Endothelial cell (in vitro differentiated cells): ENCODE results near the gene OR14A2. TPM values are rescaled to one million over a fixed set of nuclear protein-coding genes. Genes with fewer than 3 reads are reported as not detected.
"Not testable (repeated sequence)": the region's sequence is repeated elsewhere in the genome, so short reads cannot be mapped to it uniquely, and the experiment has no call there.

Experiments used
- DNase-seq: peaks from one replicate; pipeline ENCODE4 v3.0.0; 2021; ENCODE audit warnings: low spot score
- H3K27ac Mint-ChIP-seq: one replicate; pipeline ENCODE4 v1.8.0; 2021; ENCODE audit warnings: mixed read lengths, inconsistent platforms; ENCODE audit not compliant: unreplicated experiment
- H3K27me3 Mint-ChIP-seq: one replicate; pipeline ENCODE4 v1.8.0; 2021; ENCODE audit warnings: mild to moderate bottlenecking, moderate library complexity, mixed read lengths, inconsistent platforms; ENCODE audit not compliant: unreplicated experiment
- H3K36me3 Mint-ChIP-seq: one replicate; pipeline ENCODE4 v1.8.0; 2021; ENCODE audit warnings: mild to moderate bottlenecking, low read depth, mixed read lengths, inconsistent platforms; ENCODE audit not compliant: unreplicated experiment
- H3K4me1 Mint-ChIP-seq: one replicate; pipeline ENCODE4 v1.8.0; 2021; ENCODE audit warnings: mild to moderate bottlenecking, mixed read lengths, inconsistent platforms; ENCODE audit not compliant: unreplicated experiment
- H3K4me3 Mint-ChIP-seq: one replicate; pipeline ENCODE4 v1.8.0; 2021; ENCODE audit warnings: mild to moderate bottlenecking, mixed read lengths, inconsistent platforms; ENCODE audit not compliant: unreplicated experiment
- H3K9me3 Mint-ChIP-seq: one replicate; pipeline ENCODE4 v1.8.0; 2021; ENCODE audit warnings: mixed read lengths, inconsistent platforms; ENCODE audit not compliant: unreplicated experiment
- CTCF ChIP-seq: fragments of 200-600 bp; sonication (generic); IDR thresholded peaks from one replicate; pipeline ENCODE4 v1.5.0; 2021; ENCODE audit warnings: antibody characterized with exemption; ENCODE audit not compliant: unreplicated experiment
- long read RNA-seq: library from polyadenylated mRNA; unstranded; transcript quantifications from one replicate; pipeline ENCODE4 v2.0.0, GENCODE V29; 2020; ENCODE audit not compliant: unreplicated experiment
- total RNA-seq: library from RNA; stranded (reverse); fragmentation: NEBNext Ultra II Directional; extraction: Animal tissue kit (Norgen Biotek cat#: 25700); gene quantifications from one replicate; pipeline ENCODE4 v1.2.1, GENCODE V29; 2021; ENCODE audit not compliant: unreplicated experiment

Gene OR14A2
- total RNA-seq = not detected
- long read RNA-seq = 0 reads

GRCh38 chr1:247748041-247748440, at the start of gene OR14A2:
OR14A2 (minus strand) TSS chr1:247748141.
- no peak within 1 kb of the TSS for H3K27ac Mint-ChIP-seq

DNA sequence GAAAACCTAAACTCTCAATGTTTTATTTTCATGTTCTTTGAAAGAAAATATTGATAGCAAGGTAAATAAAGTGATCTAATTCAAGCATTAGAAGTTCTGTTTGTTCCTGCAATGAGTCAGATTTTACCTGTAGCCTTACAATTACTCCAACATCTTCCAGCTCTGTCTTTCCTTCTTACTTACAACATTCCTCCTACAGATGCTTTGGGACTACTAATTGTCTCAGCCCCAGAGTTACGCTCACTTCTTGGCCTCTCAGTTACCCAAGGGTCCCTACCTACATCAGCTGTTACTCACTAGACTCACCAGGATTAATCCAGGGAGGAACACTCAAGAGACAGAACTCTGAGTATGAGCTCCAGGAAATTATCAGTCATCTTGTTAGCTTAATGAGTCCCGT, 49.6 kb upstream of the OR14A2 start:
- Mint-ChIP-seq H3K36me3 (no peaks in the 10 kb centered on the region), H3K9me3 (no peaks in the 10 kb centered on the region), H3K27me3 (peaks cover 3% of the 10 kb centered on the region), H3K27ac (no peak overlapping the region), H3K4me3 (no peak overlapping the region), H3K4me1 (no peaks in the 10 kb centered on the region)
- TF ChIP-seq CTCF = no peak
- DNase-seq = no peak

More at GRCh38 chr1:247748041-247748440, at the start of gene OR14A2:
- H3K36me3 Mint-ChIP-seq = no peaks in the 10 kb centered on the region
- H3K4me3 Mint-ChIP-seq = no peak within 1 kb of the TSS
- no peaks in the 10 kb centered on the region for H3K4me1 Mint-ChIP-seq
- H3K27me3 Mint-ChIP-seq = no peaks in the 10 kb centered on the region
- no peak for DNase-seq
- no peaks in the 10 kb centered on the region for H3K9me3 Mint-ChIP-seq
- no peak for TF ChIP-seq CTCF

- TF ChIP-seq CTCF = no peak
- H3K27me3 Mint-ChIP-seq = no peaks in the 10 kb centered on the region
These were observed 21.7 kb upstream of the OR14A2 start for GRCh38 chr1:247769603-247770002.

GRCh38 chr1:247760456-247760855, 12.5 kb upstream of the OR14A2 start, which contains the start of gene OR1C1:
OR1C1 (minus strand) TSS chr1:247760556; CDS start chr1:247758406, 2,150 bp downstream.
- no peak within 1 kb of the TSS for H3K27ac Mint-ChIP-seq
- DNase-seq = no peak
- no peaks in the 10 kb centered on the region for H3K27me3 Mint-ChIP-seq
- no peak within 1 kb of the TSS for H3K4me3 Mint-ChIP-seq
- H3K36me3 Mint-ChIP-seq = no peaks in the 10 kb centered on the region
- no peaks in the 10 kb centered on the region for H3K4me1 Mint-ChIP-seq
- peaks cover 6% of the 10 kb centered on the region for H3K9me3 Mint-ChIP-seq
- no peak for TF ChIP-seq CTCF

More at GRCh38 chr1:247769603-247770002, 21.7 kb upstream of the OR14A2 start:
- H3K36me3 Mint-ChIP-seq = no peaks in the 10 kb centered on the region
- no peak for DNase-seq
- no peaks in the 10 kb centered on the region for H3K9me3 Mint-ChIP-seq
- no peaks in the 10 kb centered on the region for H3K4me1 Mint-ChIP-seq
- no peak overlapping the region for H3K4me3 Mint-ChIP-seq
- no peak overlapping the region for H3K27ac Mint-ChIP-seq

DNA sequence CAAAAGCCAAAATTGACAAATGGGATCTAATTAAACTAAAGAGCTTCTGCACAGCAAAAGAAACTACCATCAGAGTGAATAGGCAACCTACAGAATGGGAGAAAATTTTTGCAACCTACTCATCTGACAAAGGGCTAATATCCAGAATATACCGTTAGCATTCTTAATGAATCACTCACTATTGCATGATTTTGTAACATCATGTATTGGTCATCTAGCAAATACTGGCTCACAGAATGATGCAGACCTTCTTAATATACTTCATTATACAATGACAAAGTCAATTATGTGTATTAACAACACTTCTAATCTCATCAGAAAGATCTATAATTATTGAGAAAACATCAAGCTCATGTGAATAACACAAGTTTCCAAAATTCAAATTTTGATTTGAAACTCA, 6.4 kb upstream of the OR14A2 start:
- not testable (repeated sequence) for H3K9me3 Mint-ChIP-seq, H3K27ac Mint-ChIP-seq, H3K4me3 Mint-ChIP-seq, DNase-seq, H3K36me3 Mint-ChIP-seq, H3K27me3 Mint-ChIP-seq, H3K4me1 Mint-ChIP-seq
